ENCODE data around the gene ABHD4.

Gene ABHD4

GRCh38 chr14:22556021-22556989, 41.8 kb upstream of the ABHD4 start:
- Histone ChIP-seq H3K36me3 (replicated peaks) (no peaks in the 10 kb centered on the region), H3K27me3 (replicated peaks) (no peaks in the 10 kb centered on the region), H3K4me3 (ENCODE audit: low read depth, low read length) (peak overlapping the region; percentile 15), H3K27ac (no peak overlapping the region)
- peak; percentile 35 for DNase-seq
- in situ Hi-C loops (cut with HindIII; ENCODE audit: low pct_ligation_motif_present, low sequenced_read_pairs): no loop called here
- TF ChIP-seq, protein P1, sequence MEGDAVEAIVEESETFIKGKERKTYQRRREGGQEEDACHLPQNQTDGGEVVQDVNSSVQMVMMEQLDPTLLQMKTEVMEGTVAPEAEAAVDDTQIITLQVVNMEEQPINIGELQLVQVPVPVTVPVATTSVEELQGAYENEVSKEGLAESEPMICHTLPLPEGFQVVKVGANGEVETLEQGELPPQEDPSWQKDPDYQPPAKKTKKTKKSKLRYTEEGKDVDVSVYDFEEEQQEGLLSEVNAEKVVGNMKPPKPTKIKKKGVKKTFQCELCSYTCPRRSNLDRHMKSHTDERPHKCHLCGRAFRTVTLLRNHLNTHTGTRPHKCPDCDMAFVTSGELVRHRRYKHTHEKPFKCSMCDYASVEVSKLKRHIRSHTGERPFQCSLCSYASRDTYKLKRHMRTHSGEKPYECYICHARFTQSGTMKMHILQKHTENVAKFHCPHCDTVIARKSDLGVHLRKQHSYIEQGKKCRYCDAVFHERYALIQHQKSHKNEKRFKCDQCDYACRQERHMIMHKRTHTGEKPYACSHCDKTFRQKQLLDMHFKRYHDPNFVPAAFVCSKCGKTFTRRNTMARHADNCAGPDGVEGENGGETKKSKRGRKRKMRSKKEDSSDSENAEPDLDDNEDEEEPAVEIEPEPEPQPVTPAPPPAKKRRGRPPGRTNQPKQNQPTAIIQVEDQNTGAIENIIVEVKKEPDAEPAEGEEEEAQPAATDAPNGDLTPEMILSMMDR (IDR thresholded peaks at IDR 0.05; ENCODE audit: low read depth, low read length, missing control alignments): no peak

DNA sequence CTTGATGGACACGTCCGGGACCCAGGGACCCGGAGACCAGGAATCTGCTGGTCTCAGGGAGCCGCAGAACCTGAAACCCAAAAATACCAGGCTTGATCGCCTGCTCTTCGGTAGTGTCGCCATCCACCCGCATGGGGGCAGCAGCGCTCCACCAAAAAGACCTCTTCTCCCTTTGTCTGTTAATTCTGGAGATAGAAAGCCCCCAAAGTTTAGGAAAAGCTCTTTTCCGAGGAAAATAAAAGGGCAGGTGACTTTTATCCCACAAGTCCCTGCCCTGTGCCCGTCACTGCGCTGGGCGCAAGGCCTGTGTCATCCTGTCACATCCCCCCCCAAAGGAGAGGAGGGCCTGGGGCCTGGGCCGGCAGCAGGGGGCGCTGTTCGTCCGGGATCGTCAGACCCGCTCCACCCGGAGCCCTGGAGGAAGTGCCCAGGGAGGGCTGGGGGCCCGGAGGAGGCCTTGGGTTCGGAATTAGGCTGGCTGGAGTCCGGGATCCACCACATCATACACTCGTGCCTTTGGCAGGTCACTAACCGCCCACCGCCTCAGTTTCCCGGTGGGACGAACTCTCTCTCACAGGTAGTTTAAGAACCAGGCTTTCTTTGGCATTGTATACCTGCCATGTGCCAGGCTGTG, 41.0 kb upstream of the ABHD4 start:
- in situ Hi-C loops (cut with HindIII; ENCODE audit: low pct_ligation_motif_present, low sequenced_read_pairs): no loop called here
- Histone ChIP-seq H3K36me3 (replicated peaks) (no peaks in the 10 kb centered on the region), H3K27ac (peak overlapping the region; percentile 53), H3K4me3 (ENCODE audit: low read depth, low read length) (peak overlapping the region; percentile 33), H3K27me3 (replicated peaks) (no peaks in the 10 kb centered on the region)
- peak; percentile 48 for DNase-seq
- TF ChIP-seq, protein P1 (IDR thresholded peaks at IDR 0.05; ENCODE audit: low read depth, low read length, missing control alignments): peak; percentile 88

DNA sequence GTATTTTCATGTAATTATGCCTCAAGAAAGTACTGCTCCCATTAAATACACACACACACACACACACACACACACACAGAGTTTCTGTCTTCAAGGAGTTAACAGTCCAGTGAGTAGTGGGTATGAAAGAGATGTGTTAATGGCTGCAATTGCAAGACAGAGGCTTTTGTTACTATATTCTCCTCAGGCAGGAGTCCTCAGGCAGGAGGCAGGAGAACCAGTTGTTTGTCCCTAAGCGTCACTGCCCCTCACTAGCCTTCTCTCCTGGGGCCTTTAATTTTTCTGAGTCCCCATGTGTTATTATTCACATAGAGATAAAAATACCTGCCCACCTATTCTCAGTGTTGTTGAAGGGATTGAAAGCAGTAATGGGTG, 40.3 kb upstream of the ABHD4 start:
- Histone ChIP-seq H3K27ac (no peak overlapping the region), H3K36me3 (replicated peaks) (peaks cover 5% of the 10 kb centered on the region), H3K27me3 (replicated peaks) (no peaks in the 10 kb centered on the region), H3K4me3 (ENCODE audit: low read depth, low read length) (no peak overlapping the region)
- DNase-seq: no peak
- in situ Hi-C loops (cut with HindIII; ENCODE audit: low pct_ligation_motif_present, low sequenced_read_pairs): no loop called here
- TF ChIP-seq, protein P1 (IDR thresholded peaks at IDR 0.05; ENCODE audit: low read depth, low read length, missing control alignments): no peak

GRCh38 chr14:22558221-22558913, 39.7 kb upstream of the ABHD4 start:
- H3K36me3 ChIP-seq (replicated peaks): peaks cover 8% of the 10 kb centered on the region
- TF ChIP-seq, protein P1 (IDR thresholded peaks at IDR 0.05; ENCODE audit: low read depth, low read length, missing control alignments): peak; percentile 54
- no peak overlapping the region for H3K4me3 ChIP-seq (ENCODE audit: low read depth, low read length)
- H3K27ac ChIP-seq: no peak overlapping the region
- no peak for DNase-seq
- no peaks in the 10 kb centered on the region for H3K27me3 ChIP-seq (replicated peaks)
- in situ Hi-C loops (cut with HindIII; ENCODE audit: low pct_ligation_motif_present, low sequenced_read_pairs): no loop called here

GRCh38 chr14:22559041-22559440, 39.1 kb upstream of the ABHD4 start:
- Histone ChIP-seq H3K36me3 (replicated peaks) (peaks cover 13% of the 10 kb centered on the region), H3K27ac (no peak overlapping the region), H3K4me3 (ENCODE audit: low read depth, low read length) (no peak overlapping the region), H3K27me3 (replicated peaks) (no peaks in the 10 kb centered on the region)
- TF ChIP-seq, protein P1 (IDR thresholded peaks at IDR 0.05; ENCODE audit: low read depth, low read length, missing control alignments): no peak
- no peak for DNase-seq
- in situ Hi-C loops (cut with HindIII; ENCODE audit: low pct_ligation_motif_present, low sequenced_read_pairs): no loop called here
